AG04449 (cell line): Measurements from ENCODE around the gene ETV3.

Experiments
- CTCF ChIA-PET: fragments of 350-600 bp; formaldehyde crosslinking; extraction: SDS; loops from one replicate; lab custom pipeline; 2021; ENCODE audit warnings: antibody characterized with exemption; lab: Yijun Ruan, JAX
- POLR2A ChIA-PET: fragments of 400-600, 350-600 bp; formaldehyde crosslinking; extraction: SDS; loops from one replicate; lab custom pipeline; 2020; ENCODE audit warnings: antibody characterized with exemption, inconsistent platforms; lab: Yijun Ruan, JAX
- DNase-seq: peaks from one replicate; pipeline ENCODE4 v3.0.0-alpha.2; 2010; ENCODE audit warnings: low read depth, low spot score
- H3K4me3 ChIP-seq: 2 replicates; pipeline ENCODE4 v1.5.1; 2011; ENCODE audit warnings: low read depth, mild to moderate bottlenecking, control low read depth, low read length
- TF ChIP-seq, protein P1 (sequence below): IDR thresholded peaks from one replicate; pipeline ENCODE4 v1.5.1; 2011; ENCODE audit warnings: mild to moderate bottlenecking, moderate library complexity, low read length, control low read depth, inconsistent platforms; ENCODE audit not compliant: insufficient read depth; ENCODE audit errors: missing control alignments

The ETV3 gene

DNA sequence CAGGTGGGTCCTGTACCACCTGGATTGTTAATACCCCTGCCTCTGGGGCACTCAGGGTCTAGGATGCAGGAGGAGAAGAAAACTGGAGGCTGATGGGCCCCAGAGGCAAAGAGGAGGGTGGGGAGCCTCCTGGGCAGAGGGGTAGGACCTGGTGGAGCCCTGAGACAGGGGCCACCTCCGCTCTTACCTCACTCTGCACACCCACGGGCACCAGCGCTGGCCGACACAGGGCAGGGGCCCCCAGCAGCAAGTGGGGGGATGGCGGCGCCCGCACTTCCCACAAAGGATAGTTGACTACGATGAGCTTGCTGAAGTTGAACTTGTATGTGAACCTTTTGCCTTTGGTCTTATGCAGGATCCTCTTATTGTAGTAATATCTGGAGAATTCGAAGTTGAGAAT, 39.7 kb downstream of the ETV3 start:
- no peak overlapping the region for H3K4me3 ChIP-seq
- no peak for DNase-seq
- POLR2A ChIA-PET, result no interaction called here
- TF ChIP-seq, protein P1, sequence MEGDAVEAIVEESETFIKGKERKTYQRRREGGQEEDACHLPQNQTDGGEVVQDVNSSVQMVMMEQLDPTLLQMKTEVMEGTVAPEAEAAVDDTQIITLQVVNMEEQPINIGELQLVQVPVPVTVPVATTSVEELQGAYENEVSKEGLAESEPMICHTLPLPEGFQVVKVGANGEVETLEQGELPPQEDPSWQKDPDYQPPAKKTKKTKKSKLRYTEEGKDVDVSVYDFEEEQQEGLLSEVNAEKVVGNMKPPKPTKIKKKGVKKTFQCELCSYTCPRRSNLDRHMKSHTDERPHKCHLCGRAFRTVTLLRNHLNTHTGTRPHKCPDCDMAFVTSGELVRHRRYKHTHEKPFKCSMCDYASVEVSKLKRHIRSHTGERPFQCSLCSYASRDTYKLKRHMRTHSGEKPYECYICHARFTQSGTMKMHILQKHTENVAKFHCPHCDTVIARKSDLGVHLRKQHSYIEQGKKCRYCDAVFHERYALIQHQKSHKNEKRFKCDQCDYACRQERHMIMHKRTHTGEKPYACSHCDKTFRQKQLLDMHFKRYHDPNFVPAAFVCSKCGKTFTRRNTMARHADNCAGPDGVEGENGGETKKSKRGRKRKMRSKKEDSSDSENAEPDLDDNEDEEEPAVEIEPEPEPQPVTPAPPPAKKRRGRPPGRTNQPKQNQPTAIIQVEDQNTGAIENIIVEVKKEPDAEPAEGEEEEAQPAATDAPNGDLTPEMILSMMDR, result no peak
- CTCF ChIA-PET, result interaction anchor here (3.2 to 10.7 kb wide), 2 partner anchors 9 to 58 kb away, joined by 14 to 108 read pairs; no protein-coding TSS in a partner anchor

DNA sequence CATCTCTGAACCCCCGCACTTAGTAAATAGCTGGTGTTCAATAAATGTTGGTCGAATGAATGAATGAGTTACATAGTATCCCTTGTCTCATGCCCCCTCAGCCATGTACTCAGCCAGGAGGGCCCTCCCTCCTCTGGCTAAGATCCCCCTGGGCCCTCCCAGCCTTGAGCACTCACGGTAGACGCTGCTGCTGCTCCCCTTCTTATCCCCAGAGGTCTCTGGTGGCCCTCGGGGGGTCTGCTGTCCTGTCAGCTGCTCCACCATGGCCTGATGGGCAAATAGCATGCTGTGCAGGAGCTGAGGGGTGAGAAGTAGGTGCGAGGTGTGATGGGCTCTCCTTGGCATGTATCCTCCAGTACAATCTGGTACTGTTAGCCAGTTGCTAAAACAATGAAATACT, 40.5 kb downstream of the ETV3 start:
- DNase-seq, result no peak
- ChIA-PET POLR2A (no interaction called here), CTCF (interaction anchor here (3.2 to 10.7 kb wide), 2 partner anchors 8 to 59 kb away, joined by 14 to 108 read pairs; no protein-coding TSS in a partner anchor)
- TF ChIP-seq, protein P1, result no peak
- no peak overlapping the region for H3K4me3 ChIP-seq

DNA sequence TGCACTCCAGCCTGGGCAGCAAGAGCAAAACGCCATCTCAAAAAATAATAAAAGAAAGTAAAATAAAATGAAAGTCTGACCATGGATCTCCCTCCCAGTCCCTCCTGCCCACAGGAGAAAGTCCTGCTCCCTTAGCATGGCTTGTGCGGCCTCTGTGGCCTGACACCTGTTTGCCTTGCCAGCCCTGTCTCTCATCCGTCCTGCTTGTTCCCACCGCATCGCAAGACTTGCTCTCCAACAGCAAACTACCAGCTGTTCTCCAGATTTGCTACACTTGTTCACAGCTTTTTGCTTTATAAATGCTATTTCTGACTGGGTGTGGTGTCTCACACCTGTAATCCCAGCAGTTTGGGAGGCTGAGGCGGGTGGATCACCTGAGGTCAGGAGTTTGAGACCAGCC, 41.3 kb downstream of the ETV3 start:
- DNase-seq, result no peak
- TF ChIP-seq, protein P1, result no peak
- ChIA-PET CTCF (interaction anchor here (1.0 to 10.7 kb wide), 3 partner anchors 7 to 60 kb away, joined by 3 to 108 read pairs (median 14); no protein-coding TSS in a partner anchor), POLR2A (no interaction called here)
- H3K4me3 ChIP-seq, result no peak overlapping the region

DNA sequence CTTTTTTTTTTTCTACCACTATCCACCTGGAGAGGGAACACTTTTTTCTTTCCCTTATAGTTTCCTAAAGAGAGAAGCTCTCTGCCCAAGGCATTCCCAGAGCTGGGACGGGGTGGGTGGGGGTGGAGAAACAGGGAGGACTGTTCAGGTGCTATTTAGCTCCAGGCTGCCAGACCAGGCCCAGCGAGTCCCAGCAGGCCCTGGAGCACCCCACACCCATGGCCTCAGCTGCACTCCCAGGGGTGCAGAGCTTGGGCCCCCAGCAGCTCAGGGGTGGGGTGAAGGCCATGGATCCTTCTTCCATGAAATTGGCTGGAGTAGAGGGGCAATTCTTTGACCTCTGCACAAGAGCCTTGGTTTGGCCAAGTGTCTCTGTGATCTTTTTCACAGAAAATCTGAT, 42.6 kb downstream of the ETV3 start:
- H3K4me3 ChIP-seq, result no peak overlapping the region
- ChIA-PET CTCF (interaction anchor here (0.8 to 1.7 kb wide), 4 partner anchors 12 to 61 kb away, joined by 3 to 6 read pairs (median 4); no protein-coding TSS in a partner anchor), POLR2A (no interaction called here)
- DNase-seq, result no peak
- TF ChIP-seq, protein P1, result no peak

DNA sequence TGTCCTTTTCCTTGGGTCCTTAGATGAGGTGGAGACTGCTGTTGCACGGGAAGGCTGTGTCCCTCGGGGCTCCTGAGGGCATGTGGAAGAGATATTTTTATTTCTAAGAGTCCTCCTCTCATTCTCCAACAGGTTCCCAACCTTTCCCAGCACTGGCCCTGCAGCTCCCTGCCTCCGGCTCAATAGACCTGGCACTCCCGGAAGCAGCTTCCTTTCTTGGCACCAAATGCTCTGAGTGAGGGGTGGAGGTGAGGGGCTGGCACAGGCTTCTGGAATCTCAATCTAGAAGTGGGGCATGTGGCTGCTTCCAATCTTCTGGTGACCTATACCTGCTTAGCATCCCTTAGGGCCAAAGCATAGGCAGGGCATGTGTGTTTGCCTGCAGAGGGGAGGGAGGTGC, 43.1 kb downstream of the ETV3 start:
- CTCF ChIA-PET, result interaction anchor here (0.8 to 2.9 kb wide), 3 partner anchors 13 to 61 kb away, joined by 4 to 28 read pairs (median 6); no protein-coding TSS in a partner anchor
- POLR2A ChIA-PET, result no interaction called here

DNA sequence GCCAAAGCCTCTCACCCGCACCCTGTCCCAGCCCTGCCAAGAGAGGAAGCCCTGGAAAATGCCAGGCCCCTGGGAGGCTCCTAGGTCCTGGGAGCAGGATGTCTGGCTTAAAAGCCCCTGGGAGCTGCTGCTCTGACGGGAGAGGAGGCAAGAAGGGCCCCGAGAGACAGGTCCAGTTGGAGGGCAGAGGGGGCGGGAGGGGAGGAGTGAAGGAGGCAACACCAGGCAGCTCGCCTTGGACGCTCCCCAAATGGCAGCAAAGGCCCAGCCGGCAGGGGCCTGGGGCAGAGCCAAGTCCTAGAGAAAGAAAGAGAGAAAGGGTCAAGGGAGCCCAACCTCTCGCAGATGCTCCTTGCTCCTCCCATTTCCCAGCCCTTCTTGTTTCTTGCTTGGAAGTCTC, 45.4 kb downstream of the ETV3 start:
- CTCF ChIA-PET, result interaction anchor here (1.1 to 2.9 kb wide), 2 partner anchors 10 to 63 kb away, joined by 4 to 28 read pairs; no protein-coding TSS in a partner anchor
- TF ChIP-seq, protein P1, result no peak
- DNase-seq, result no peak
- POLR2A ChIA-PET, result no interaction called here
- H3K4me3 ChIP-seq, result no peak overlapping the region

More for the DNA sequence above, 43.1 kb downstream of the ETV3 start:
- H3K4me3 ChIP-seq, result no peak overlapping the region
- DNase-seq, result no peak
- TF ChIP-seq, protein P1, result no peak
